ENCODE results near the gene MYO18A. TPM values are rescaled to one million over a fixed set of nuclear protein-coding genes. Genes with fewer than 3 reads are reported as not detected.

The MYO18A gene
- total and polyA plus RNA-seq, 12 donors, result 61.4 to 442 (median 327) TPM

GRCh38 chr17:29049541-29050145, 130.6 kb downstream of the MYO18A start:
- 81 to 85% methylated on average over 11 of the region's 11 CpGs for WGBS, 2 donors
- no peak for TF ChIP-seq CTCF (IDR thresholded peaks at IDR 0.05)

DNA sequence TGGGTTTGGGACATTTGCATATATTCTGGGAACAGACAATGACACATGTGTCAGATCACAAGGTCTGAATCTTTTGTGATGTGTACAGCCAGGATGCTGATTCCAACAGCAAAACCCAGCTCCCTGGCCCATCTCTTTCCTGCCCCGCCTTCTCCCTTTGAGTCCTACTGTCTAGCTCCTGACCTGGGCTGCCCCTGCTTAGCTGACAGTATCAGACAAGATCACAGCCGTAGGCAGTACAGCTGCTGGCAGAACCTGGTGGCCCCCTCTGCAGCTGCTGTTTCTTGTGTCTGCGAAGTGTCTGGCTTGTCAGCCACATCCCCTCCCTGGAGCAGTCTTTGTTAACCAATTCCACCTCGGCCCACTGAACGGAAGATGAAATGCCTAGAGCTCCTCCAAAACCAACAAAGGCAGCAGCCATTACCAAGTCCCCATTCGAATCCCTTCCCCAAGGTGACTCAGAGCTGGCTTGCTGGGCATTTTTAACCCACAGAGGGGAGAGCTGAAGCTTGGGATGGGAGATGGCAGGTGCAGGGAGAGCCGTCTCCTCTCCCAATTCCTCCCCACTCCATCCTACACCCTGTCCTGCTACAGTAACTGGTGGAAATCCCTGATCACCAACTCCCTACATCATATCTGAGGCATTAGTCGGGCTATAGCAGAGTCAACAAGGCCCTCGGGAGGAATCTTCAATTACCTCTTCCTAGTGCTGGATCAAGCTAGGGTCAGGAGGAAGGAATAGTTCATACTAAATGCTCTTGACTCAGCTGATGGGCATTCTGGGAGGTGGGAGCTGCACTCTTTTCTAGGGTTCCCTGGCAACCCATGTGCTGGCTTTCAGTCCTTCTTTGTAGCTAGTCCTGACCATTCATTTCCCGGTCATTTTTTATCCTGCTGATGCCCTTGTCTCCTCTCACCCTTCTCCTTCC, 131.5 kb downstream of the MYO18A start:
- no peak for TF ChIP-seq CTCF (IDR thresholded peaks at IDR 0.05)
- no peak overlapping the region for H3K4me3 ChIP-seq
- intact Hi-C loops (cut with DNase I), result no loop called here
- ATAC-seq, result peak in 1 of 8 donors; percentile 44
- WGBS, 2 donors, result 40 to 45% methylated on average over 10 of the region's 10 CpGs
- H3K27ac ChIP-seq, result no peak overlapping the region
- no peak for DNase-seq
- H3K36me3 ChIP-seq, result no peaks in the 10 kb centered on the region
- H3K9me3 ChIP-seq, result no peaks in the 10 kb centered on the region
- peaks cover 0 to 15% (median 0%) of the 10 kb centered on the region in 9 donors for H3K4me1 ChIP-seq
- peaks cover 0 to 18% (median 0%) of the 10 kb centered on the region in 7 donors for H3K27me3 ChIP-seq

More at GRCh38 chr17:29049541-29050145, 130.6 kb downstream of the MYO18A start:
- H3K27ac ChIP-seq, result no peak overlapping the region
- no peak for ATAC-seq
- no peaks in the 10 kb centered on the region for H3K36me3 ChIP-seq
- no peaks in the 10 kb centered on the region for H3K9me3 ChIP-seq
- DNase-seq, result no peak
- intact Hi-C loops (cut with DNase I), result no loop called here
- H3K27me3 ChIP-seq, result peaks cover 0 to 18% (median 0%) of the 10 kb centered on the region in 7 donors
- H3K4me1 ChIP-seq, result peaks cover 0 to 10% (median 0%) of the 10 kb centered on the region in 9 donors
- no peak overlapping the region for H3K4me3 ChIP-seq

DNA sequence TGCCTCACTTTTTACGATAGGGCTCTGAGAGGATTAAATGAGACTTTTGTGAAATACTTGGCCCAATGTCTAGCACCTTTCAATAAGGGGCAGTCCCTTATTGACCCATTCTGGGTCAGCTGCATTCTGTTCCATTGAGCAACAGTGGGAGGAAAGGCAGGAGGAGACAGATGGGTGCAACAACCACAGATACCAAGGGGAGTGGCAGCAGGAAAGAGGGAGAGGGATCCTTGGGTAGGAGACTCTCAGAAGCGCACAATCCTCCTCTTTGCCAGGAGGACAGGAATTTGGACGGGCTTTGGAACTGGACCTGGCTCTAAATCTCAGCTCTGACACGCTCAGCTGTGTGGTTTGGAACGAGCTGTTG, 133.7 kb downstream of the MYO18A start:
- no peaks in the 10 kb centered on the region for H3K9me3 ChIP-seq
- H3K36me3 ChIP-seq, result no peaks in the 10 kb centered on the region
- H3K27ac ChIP-seq, result no peak overlapping the region
- WGBS, 2 donors, result 82 to 84% methylated on average over 5 of the region's 5 CpGs
- H3K4me1 ChIP-seq, result peaks cover 0 to 35% (median 9%) of the 10 kb centered on the region in 9 donors
- ATAC-seq (no peak), DNase-seq (no peak)
- TF ChIP-seq CTCF (IDR thresholded peaks at IDR 0.05), result no peak
- intact Hi-C loops (cut with DNase I), result no loop called here
- peaks cover 0 to 18% (median 0%) of the 10 kb centered on the region in 7 donors for H3K27me3 ChIP-seq
- no peak overlapping the region for H3K4me3 ChIP-seq

DNA sequence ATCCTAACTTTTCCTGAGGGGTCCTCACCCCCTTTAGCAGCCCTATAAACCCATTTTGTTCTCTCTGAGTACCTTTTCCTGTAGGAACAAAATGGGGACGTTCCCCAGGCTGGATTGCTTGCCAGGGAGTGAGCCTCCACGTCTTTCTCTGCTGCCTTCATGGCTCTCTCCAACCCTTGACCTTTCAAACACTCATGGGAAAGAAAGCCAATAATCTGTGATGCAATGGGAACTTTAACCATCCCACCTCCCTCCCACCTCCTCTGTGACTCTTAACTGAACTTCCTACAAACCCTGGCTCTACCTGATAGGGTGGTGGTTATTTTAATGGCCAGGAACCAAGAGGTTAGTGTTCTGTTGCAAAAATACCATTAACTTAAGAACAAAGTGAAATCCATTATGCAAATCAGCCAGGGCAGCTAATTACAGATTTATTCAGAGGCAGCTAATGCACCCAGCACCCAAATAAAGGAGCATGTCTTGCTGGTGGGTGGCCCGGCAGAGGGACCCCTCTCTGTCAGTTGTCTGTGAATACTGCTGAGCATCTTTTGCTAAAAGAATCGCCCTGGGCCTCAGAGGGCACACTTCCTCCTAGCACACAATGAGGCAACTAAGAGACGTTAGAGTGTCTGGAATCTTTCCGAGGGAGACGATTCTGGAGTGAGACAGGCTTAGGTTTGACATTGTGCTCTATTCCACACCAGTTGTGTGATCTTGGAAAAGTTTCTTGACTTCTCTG, 134.3 kb downstream of the MYO18A start:
- WGBS, 2 donors, result 63 to 67% methylated on average over 7 of the region's 7 CpGs
- no peak for ATAC-seq
- H3K9me3 ChIP-seq, result no peaks in the 10 kb centered on the region

More for the DNA sequence above, 134.3 kb downstream of the MYO18A start:
- H3K27ac ChIP-seq, result no peak overlapping the region
- peaks cover 0 to 18% (median 0%) of the 10 kb centered on the region in 7 donors for H3K27me3 ChIP-seq
- no peaks in the 10 kb centered on the region for H3K36me3 ChIP-seq
- H3K4me1 ChIP-seq, result peaks cover 0 to 35% (median 9%) of the 10 kb centered on the region in 9 donors
- intact Hi-C loops (cut with DNase I), result no loop called here
- no peak overlapping the region for H3K4me3 ChIP-seq
- no peak for TF ChIP-seq CTCF (IDR thresholded peaks at IDR 0.05)
- no peak for DNase-seq

Data from heart right ventricle (tissue), 16 donors.